Suppressor macrophage treated with lipopolysaccharide for 4 hours (primary cell): ENCODE results near the gene PTPRN2.
"Not testable (repeated sequence)": the region's sequence is repeated elsewhere in the genome, so short reads cannot be mapped to it uniquely, and the experiment has no call there.

ENCODE experiments used
- DNase-seq: peaks from one replicate; pipeline ENCODE4 v3.0.0-alpha.2; 2020

Gene PTPRN2

GRCh38 chr7:158530800-158531609 lies 56.6 kb downstream of the PTPRN2 start:
- no peak for DNase-seq

- DNase-seq, result no peak
These were observed 58.2 kb downstream of the PTPRN2 start for GRCh38 chr7:158529181-158530096.

- no peak for DNase-seq
These were observed 59.6 kb downstream of the PTPRN2 start for GRCh38 chr7:158527915-158528502.

- no peak for DNase-seq
These were observed 60.1 kb downstream of the PTPRN2 start for GRCh38 chr7:158527495-158527894.

GRCh38 chr7:158527038-158527437 lies 60.6 kb downstream of the PTPRN2 start:
- no peak for DNase-seq

GRCh38 chr7:158526531-158526930 lies 61.1 kb downstream of the PTPRN2 start:
- DNase-seq, result no peak

- DNase-seq, result no peak
These were observed 61.8 kb downstream of the PTPRN2 start for GRCh38 chr7:158525648-158526484.

GRCh38 chr7:158524749-158525635 lies 62.6 kb downstream of the PTPRN2 start:
- DNase-seq, result no peak

- not testable (repeated sequence) for DNase-seq
These were observed 63.3 kb downstream of the PTPRN2 start for GRCh38 chr7:158524286-158524685.

GRCh38 chr7:158523877-158524276 lies 63.7 kb downstream of the PTPRN2 start:
- DNase-seq, result not testable (repeated sequence)

GRCh38 chr7:158523165-158523856 lies 64.3 kb downstream of the PTPRN2 start:
- DNase-seq, result not testable (repeated sequence)

GRCh38 chr7:158521795-158522194 lies 65.8 kb downstream of the PTPRN2 start:
- not testable (repeated sequence) for DNase-seq

- DNase-seq, result no peak
These were observed 66.8 kb downstream of the PTPRN2 start for GRCh38 chr7:158520825-158521224.

GRCh38 chr7:158519633-158520174 lies 67.9 kb downstream of the PTPRN2 start:
- DNase-seq, result peak; percentile 4

- DNase-seq, result no peak
These were observed 68.5 kb downstream of the PTPRN2 start for GRCh38 chr7:158518980-158519632.

- no peak for DNase-seq
These were observed 70.1 kb downstream of the PTPRN2 start for GRCh38 chr7:158517571-158517970.

GRCh38 chr7:158517072-158517471 lies 70.6 kb downstream of the PTPRN2 start:
- DNase-seq, result no peak

GRCh38 chr7:158516524-158516923 lies 71.1 kb downstream of the PTPRN2 start:
- no peak for DNase-seq

GRCh38 chr7:158512869-158513268 lies 74.8 kb downstream of the PTPRN2 start:
- DNase-seq, result no peak

- no peak for DNase-seq
These were observed 75.6 kb downstream of the PTPRN2 start for GRCh38 chr7:158512042-158512441.
